GM10266 (cell line): Measurements from ENCODE around the gene EMC1.
"Not testable (repeated sequence)": the region's sequence is repeated elsewhere in the genome, so short reads cannot be mapped to it uniquely, and the experiment has no call there.

Source experiments
- DNase-seq: peaks from one replicate; pipeline ENCODE4 v3.0.0; 2012; ENCODE audit errors: extremely low spot score
- TF ChIP-seq, protein P1 (sequence below): IDR thresholded peaks from 2 replicates; pipeline ENCODE4 v1.5.1; 2012; ENCODE audit warnings: mild to moderate bottlenecking, low read depth; ENCODE audit not compliant: control insufficient read depth, insufficient read depth; ENCODE audit errors: missing control alignments

The EMC1 gene

DNA sequence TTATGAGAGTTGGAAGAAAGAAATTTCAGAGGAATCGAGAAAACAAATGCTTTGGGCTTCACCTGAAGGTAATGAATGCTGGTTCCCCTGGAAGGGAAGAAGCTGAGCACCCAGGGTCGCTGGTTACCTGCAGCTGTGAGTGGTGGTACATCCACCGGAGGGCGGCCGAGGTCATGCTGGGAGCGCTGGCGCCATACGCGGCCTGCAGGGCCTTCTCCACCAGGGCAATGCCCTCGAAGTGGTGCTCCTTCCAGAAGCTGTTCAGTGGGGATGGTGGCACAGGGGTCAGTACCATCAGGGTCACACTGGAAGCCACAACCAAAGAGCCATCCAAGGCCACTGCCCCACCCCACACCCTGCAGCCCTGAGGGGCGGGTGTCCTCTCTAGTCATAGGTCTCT, 17.1 kb upstream of the EMC1 start:
- TF ChIP-seq, protein P1, sequence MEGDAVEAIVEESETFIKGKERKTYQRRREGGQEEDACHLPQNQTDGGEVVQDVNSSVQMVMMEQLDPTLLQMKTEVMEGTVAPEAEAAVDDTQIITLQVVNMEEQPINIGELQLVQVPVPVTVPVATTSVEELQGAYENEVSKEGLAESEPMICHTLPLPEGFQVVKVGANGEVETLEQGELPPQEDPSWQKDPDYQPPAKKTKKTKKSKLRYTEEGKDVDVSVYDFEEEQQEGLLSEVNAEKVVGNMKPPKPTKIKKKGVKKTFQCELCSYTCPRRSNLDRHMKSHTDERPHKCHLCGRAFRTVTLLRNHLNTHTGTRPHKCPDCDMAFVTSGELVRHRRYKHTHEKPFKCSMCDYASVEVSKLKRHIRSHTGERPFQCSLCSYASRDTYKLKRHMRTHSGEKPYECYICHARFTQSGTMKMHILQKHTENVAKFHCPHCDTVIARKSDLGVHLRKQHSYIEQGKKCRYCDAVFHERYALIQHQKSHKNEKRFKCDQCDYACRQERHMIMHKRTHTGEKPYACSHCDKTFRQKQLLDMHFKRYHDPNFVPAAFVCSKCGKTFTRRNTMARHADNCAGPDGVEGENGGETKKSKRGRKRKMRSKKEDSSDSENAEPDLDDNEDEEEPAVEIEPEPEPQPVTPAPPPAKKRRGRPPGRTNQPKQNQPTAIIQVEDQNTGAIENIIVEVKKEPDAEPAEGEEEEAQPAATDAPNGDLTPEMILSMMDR, result no peak
- DNase-seq, result no peak

DNA sequence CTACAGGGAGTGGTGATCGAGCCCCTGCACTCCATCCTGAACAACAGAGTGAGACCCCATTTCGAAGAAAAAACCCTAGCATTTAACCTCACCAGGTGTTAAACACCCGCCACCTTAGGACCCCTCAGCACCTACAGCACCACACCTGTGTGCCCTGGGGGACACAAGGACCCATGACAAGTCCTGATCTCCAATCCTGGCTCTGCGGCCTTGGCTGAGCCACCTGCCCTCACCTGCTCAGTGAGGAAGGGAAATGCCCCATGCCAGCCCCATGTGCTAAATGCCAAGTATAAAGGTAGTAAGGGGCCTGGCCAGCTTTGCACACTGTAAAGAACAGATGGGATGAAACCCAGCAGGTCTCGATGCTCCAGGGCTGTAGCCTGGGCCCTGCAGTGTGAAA, 11.4 kb upstream of the EMC1 start:
- DNase-seq, result no peak
- TF ChIP-seq, protein P1, result no peak

DNA sequence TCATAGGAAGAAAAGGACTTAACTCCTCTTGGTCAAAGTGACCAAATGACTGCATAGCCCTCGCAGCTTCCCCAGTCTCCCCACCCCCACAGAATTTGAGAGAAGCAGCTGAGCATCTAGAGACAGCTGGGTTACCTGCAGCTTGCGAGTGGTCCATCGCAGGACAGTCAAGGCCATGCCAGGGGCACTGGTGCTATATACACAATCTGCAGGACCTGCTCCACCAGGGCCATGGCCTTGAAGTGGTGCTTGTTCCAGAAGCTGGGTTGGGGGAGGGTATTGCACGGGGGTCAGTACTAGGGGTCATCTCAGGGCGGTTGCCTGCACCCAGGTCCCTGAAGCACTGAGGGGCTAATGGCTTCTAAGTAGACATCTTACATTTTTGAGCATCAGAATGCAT, 10.7 kb upstream of the EMC1 start:
- DNase-seq, result no peak

DNA sequence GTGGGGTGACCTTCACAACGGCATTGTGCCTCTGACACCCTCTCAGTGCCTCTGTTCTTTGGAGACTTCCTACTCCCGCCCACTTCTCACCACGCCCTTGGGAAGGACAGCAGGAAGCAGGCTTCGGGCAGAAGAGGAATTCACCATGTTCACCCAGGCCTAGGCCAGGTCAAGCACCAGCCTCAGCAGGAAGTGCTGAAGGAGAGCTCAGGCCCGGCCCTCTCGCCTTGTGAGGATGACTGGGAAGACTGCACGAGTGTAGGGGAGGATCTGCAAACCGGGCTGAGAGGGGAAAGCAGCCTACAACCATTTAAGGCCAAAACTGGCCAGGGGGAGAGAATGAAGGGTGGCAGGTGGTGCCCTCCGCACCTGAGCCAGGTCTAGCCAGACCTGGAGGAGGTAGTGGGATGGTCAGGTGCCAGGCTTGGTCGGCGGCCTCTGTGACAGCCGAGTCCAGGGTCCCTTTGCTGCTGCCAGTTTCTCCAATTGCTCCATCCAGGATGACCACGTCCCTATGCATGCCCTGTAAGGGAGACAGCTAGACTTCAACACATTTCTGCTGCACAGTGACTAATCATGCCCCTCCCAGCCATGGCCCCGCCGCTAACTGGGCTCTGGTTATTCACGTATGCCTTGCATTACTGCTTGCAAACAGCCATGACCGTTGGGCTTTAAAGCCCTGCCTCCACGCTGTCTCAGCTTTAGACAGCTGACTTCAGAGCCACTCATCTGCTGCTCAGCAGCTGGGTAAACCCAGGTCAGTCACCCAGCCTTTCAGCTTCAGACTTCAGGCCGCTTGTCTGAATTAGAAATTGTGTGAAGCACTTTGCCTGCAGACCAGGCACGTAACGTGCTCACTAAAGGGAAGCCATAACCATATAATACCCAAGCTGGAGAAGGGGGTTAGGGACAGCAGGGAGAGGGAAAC, 9.2 kb upstream of the EMC1 start:
- no peak for DNase-seq
- TF ChIP-seq, protein P1, result no peak

More for the DNA sequence above, 10.7 kb upstream of the EMC1 start:
- TF ChIP-seq, protein P1, result no peak

DNA sequence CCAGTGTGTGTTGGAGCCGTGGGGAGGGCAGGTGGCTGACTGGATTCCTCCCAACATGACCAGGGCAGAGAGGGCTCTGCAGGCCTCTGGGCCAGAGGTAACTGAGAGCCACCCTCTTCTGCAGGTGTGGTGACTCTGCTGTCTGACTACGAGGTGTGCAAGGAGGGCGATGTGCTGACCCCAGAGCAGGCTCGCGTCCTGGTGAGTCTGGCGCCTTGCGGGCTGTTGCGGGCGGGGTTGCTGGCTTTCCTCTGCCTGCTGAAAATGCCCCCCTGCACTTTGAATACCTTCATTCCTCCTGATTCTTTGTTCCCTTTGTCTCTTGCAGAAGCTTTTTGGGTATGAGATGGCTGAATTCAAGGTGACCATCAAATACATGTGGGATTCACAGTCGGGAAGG, 7.0 kb upstream of the EMC1 start:
- DNase-seq, result no peak
- TF ChIP-seq, protein P1, result no peak

DNA sequence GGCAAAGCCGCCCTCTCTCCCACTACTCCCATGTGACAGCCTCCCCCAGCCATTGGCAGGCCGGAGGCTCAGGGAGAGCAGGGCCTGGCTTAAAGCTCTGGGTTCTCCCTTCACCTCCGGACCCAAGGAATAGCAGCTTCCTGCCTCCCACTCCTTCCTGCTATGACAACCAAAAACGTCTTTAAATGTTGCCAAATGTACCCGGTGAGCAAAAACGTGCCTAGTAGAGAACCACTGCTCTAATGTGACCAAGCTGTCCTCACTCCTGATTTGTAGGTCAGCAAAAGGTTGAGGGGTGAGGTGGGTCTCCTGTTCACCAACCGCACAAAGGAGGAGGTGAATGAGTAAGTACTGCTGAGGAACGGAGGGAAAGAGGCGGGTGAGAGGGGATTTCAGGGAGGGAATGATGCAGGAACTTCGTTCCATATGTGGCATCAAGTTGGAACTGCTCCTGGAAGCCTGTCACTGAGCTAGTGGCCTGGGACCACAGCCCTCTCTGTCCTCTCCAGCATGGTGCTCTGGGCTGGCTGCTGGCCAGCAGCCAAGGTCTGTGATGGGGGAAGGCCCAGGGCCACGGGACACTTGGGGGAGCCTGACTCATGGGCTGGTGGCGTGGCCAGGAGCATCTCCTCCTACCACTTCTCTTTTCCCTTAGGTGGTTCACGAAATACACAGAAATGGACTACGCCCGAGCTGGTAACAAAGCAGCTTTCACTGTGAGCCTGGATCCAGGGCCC, 6.0 kb upstream of the EMC1 start:
- TF ChIP-seq, protein P1, result no peak
- no peak for DNase-seq

DNA sequence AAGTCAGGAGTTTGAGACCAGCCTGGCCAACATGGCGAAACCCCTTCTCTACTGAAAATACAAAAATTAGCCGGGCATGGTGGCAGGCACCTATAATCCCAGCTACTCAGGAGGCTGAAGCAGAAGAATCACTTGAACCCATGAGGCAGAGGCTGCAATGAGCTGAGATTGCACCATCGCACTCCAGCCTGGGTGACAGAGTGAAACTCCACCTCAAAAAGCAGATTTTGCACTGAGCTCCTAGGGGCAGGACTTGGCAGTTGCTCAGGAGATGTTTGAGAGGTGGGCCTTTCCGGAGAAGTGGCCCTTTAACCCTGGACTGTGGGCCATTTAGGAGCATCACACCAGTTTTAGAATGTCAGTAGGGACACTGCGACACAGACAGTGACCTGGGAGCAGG, 5.0 kb upstream of the EMC1 start:
- not testable (repeated sequence) for DNase-seq
